ENCODE measurements around the gene PROS1. TPM values are rescaled to one million over a fixed set of nuclear protein-coding genes. Genes with fewer than 3 reads are reported as not detected.

PROS1 gene
- total and polyA plus RNA-seq, 2 donors (not counting 3 experiments of a cell fraction or from before 2014, with no cell fraction given): 2.6 to 5.2 TPM

DNA sequence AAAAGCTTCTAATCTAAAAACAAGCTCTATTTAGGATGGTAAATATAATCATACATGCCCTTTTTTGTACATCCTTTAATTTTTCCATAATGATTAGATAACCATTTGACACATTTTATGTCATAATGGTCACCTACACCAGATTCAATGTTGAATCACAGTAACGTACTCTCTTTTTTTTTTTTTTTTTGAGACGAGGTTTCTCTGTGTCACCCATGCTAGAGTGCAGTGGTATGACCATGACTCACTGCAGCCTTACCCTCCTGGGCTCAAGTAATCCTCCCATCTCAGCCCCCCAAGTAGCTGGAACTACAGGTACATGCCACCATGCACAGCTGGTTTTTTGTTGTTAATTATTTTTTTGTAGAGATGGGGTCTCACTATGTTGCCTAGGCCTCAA is 49.2 kb downstream of the PROS1 start:
- CTCF ChIA-PET: no interaction called here
- dilution Hi-C loops (cut with MboI; ENCODE audit: extremely low pct_ligation_motif_present, low sequenced_read_pairs): no loop called here
- Histone ChIP-seq H4K20me1 (replicated peaks; ENCODE audit: control insufficient read depth, extremely low read depth, insufficient read depth, low read length) (no peaks in the 10 kb centered on the region), H3K79me2 (ENCODE audit: control insufficient read depth, insufficient read depth, low read length) (no peaks in the 10 kb centered on the region), H3K36me3 (ENCODE audit: control insufficient read depth in 2 of 2, extremely low read depth in 1 of 2, insufficient read depth in 2 of 2, low read length in 2 of 2) (no peaks in the 10 kb centered on the region), H3K27ac (ENCODE audit: insufficient read depth, low read depth, low read length) (no peak overlapping the region), H3K4me1 (ENCODE audit: control insufficient read depth, extremely low read depth, insufficient read depth, low read length) (no peaks in the 10 kb centered on the region), H3K27me3 (ENCODE audit: control insufficient read depth in 2 of 2, insufficient read depth in 2 of 2, low read length in 2 of 2) (no peaks in the 10 kb centered on the region), H3K9me3 (replicated peaks; ENCODE audit: control insufficient read depth, insufficient read depth, low read length) (no peaks in the 10 kb centered on the region), H2AFZ (ENCODE audit: low read depth, low read length) (no peak overlapping the region), H3K4me3 (replicated peaks in 1 of 3; ENCODE audit: insufficient read depth in 1 of 3, low read depth in 1 of 3, low read length in 3 of 3) (no peak overlapping the region), H3K9ac (replicated peaks; ENCODE audit: extremely low read depth, insufficient read depth, low read length) (no peak overlapping the region), H3K4me2 (ENCODE audit: insufficient read depth, low read length) (no peak overlapping the region), H3K9me1 (replicated peaks; ENCODE audit: control insufficient read depth, extremely low read depth, insufficient read depth, low read length) (no peaks in the 10 kb centered on the region)
- no peak for DNase-seq (ENCODE audit: low read depth, low spot score)
- POLR2A ChIA-PET: no interaction called here
- no peak for FAIRE-seq
- TF ChIP-seq, protein P1, sequence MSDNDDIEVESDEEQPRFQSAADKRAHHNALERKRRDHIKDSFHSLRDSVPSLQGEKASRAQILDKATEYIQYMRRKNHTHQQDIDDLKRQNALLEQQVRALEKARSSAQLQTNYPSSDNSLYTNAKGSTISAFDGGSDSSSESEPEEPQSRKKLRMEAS (IDR thresholded peaks at IDR 0.05; ENCODE audit: insufficient read depth, insufficient read length): no peak
- TF ChIP-seq FOS (IDR thresholded peaks at IDR 0.05; ENCODE audit: borderline replicate concordance, insufficient read depth, low read length) (no peak), JUN (IDR thresholded peaks at IDR 0.05; ENCODE audit: borderline replicate concordance, insufficient read depth, insufficient read length, low read depth) (no peak), GATA2 (IDR thresholded peaks at IDR 0.05; ENCODE audit: insufficient read depth, insufficient read length, low read depth, low read length) (no peak), MYC (IDR thresholded peaks at IDR 0.05; ENCODE audit: low read depth, low read length) (no peak), POLR2A (IDR thresholded peaks at IDR 0.05; ENCODE audit: low read depth, low read length) (no peak), POLR2AphosphoS5 (IDR thresholded peaks at IDR 0.05; ENCODE audit: insufficient read depth, low read depth, low read length) (no peak), EZH2 (IDR thresholded peaks at IDR 0.05; ENCODE audit: borderline replicate concordance, low read depth, low read length, severe bottlenecking) (no peak)
- TF ChIP-seq, protein P2, sequence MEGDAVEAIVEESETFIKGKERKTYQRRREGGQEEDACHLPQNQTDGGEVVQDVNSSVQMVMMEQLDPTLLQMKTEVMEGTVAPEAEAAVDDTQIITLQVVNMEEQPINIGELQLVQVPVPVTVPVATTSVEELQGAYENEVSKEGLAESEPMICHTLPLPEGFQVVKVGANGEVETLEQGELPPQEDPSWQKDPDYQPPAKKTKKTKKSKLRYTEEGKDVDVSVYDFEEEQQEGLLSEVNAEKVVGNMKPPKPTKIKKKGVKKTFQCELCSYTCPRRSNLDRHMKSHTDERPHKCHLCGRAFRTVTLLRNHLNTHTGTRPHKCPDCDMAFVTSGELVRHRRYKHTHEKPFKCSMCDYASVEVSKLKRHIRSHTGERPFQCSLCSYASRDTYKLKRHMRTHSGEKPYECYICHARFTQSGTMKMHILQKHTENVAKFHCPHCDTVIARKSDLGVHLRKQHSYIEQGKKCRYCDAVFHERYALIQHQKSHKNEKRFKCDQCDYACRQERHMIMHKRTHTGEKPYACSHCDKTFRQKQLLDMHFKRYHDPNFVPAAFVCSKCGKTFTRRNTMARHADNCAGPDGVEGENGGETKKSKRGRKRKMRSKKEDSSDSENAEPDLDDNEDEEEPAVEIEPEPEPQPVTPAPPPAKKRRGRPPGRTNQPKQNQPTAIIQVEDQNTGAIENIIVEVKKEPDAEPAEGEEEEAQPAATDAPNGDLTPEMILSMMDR (IDR thresholded peaks at IDR 0.05; ENCODE audit: extremely low read depth in 1 of 2, insufficient read depth in 1 of 2, low read depth in 1 of 2, low read length in 2 of 2): no peak
- no TSS peak for BruUV-seq (replicated peaks)
- intact Hi-C loops (cut with micrococcal nuclease): no loop called here
